HCT116 (cell line): ENCODE data around the gene SHANK1. TPM values are rescaled to one million over a fixed set of nuclear protein-coding genes. Genes with fewer than 3 reads are reported as not detected.

Source experiments
- ATAC-seq: fragments of 200-7000 bp; cut with Tn5 transposase; 2 replicates; pipeline ENCODE4 v1.9.1; 2020; ENCODE audit warnings: mild to moderate bottlenecking, moderate library complexity
- BruUV-seq: library from RNA; stranded (reverse); fragments of 400-500 nt; replicated peaks from 2 replicates; lab custom pipeline; 2021; lab: Mats Ljungman, UMichigan
- CTCF ChIA-PET: fragments of 300-600 bp; sonication (Branson Sonifier 250); formaldehyde crosslinking; loops from one replicate; lab custom pipeline; 2021; ENCODE audit warnings: antibody characterized with exemption; lab: Charles Lee
- POLR2A ChIA-PET: fragments of 300-600, 350-600 bp; sonication (Branson Sonifier 250); formaldehyde crosslinking; loops from one replicate; lab custom pipeline; 2021; ENCODE audit warnings: antibody characterized with exemption; lab: Charles Lee
- RAD21 ChIA-PET, 2 experiments: fragments of 300-600 bp; sonication (Branson Sonifier 250); formaldehyde crosslinking; loops; one replicate each; lab custom pipeline; 2023; ENCODE audit warnings: low total read pairs in 2 of 2; ENCODE audit not compliant: uncharacterized antibody in 2 of 2, unreplicated experiment in 2 of 2, low non-redundant PET in 1 of 2; lab: Charles Lee
- DNase-seq: peaks from one replicate; pipeline ENCODE4 v3.0.0-alpha.2; 2010; ENCODE audit warnings: low read depth, low spot score
- H2AFZ ChIP-seq: fragments of 200-600 bp; shearing (Covaris generic), sonication (generic); 2 replicates; pipeline ENCODE4 v1.6.1; 2017; ENCODE audit warnings: low read depth, mixed run types, mixed read lengths, antibody characterized with exemption, low read length; ENCODE audit not compliant: poor library complexity, severe bottlenecking
- H3K27ac ChIP-seq: 2 replicates; pipeline ENCODE4 v1.5.1; 2012; ENCODE audit warnings: low read depth, low read length
- H3K27me3 ChIP-seq: fragments of 200-600 bp; sonication (generic); 2 replicates; pipeline ENCODE4 v1.6.1; 2016; ENCODE audit warnings: mixed run types, low read length, mixed read lengths; ENCODE audit not compliant: insufficient read depth
- H3K36me3 ChIP-seq, 2 experiments: fragments of 200-500 bp in 1 of 2; fragments of 200-600 bp in 1 of 2; sonication (Bioruptor generic) in 1 of 2; sonication (generic) in 1 of 2; 2 replicates each; pipeline versions ENCODE4 v1.5.1 to v1.6.1; 2014 to 2016; ENCODE audit warnings: low read length in 2 of 2, inconsistent platforms in 1 of 2, mixed read lengths in 1 of 2, mixed run types in 1 of 2; ENCODE audit not compliant: insufficient read depth in 2 of 2, control insufficient read depth in 1 of 2
- H3K4me1 ChIP-seq, 2 experiments: fragments of 200-600 bp in 1 of 2; sonication (generic) in 1 of 2; 2 replicates each; pipeline versions ENCODE4 v1.5.1 to v1.6.1; 2012 to 2017; ENCODE audit warnings: low read length in 2 of 2, inconsistent platforms in 1 of 2, mild to moderate bottlenecking in 1 of 2, mixed read lengths in 1 of 2, mixed run types in 1 of 2, moderate library complexity in 1 of 2; ENCODE audit not compliant: insufficient read depth in 2 of 2, control insufficient read depth in 1 of 2
- H3K4me2 ChIP-seq: fragments of 200-600 bp; sonication (generic); 2 replicates; pipeline ENCODE4 v1.6.1; 2017; ENCODE audit warnings: mixed run types, low read length, mixed read lengths
- H3K4me3 ChIP-seq, 2 experiments: fragments of 200-600 bp in 1 of 2; sonication (generic) in 1 of 2; replicated peaks in 1 of 2; 2 replicates each; pipeline ENCODE4 v1.5.1; 2011 to 2016; ENCODE audit warnings: low read length in 2 of 2, control low read depth in 1 of 2, low read depth in 1 of 2, mild to moderate bottlenecking in 1 of 2, mixed read lengths in 1 of 2, mixed run types in 1 of 2
- H3K79me2 ChIP-seq: fragments of 200-600 bp; sonication (generic); 2 replicates; pipeline ENCODE4 v1.6.1; 2017; ENCODE audit warnings: mild to moderate bottlenecking, mixed run types, low read length, moderate library complexity, mixed read lengths; ENCODE audit not compliant: insufficient read depth
- H3K9ac ChIP-seq: fragments of 200-600 bp; sonication (generic); 2 replicates; pipeline ENCODE4 v1.6.1; 2016; ENCODE audit warnings: low read length, mixed read lengths
- H3K9me2 ChIP-seq: fragments of 200-600 bp; sonication (generic), shearing (Covaris generic); 2 replicates; pipeline ENCODE4 v1.6.1; 2017; ENCODE audit warnings: mixed run types, mild to moderate bottlenecking, moderate library complexity; ENCODE audit not compliant: insufficient read depth
- H3K9me3 ChIP-seq, 2 experiments: fragments of 200-500 bp in 1 of 2; fragments of 200-600 bp in 1 of 2; sonication (Bioruptor generic) in 1 of 2; sonication (generic) in 1 of 2; 2 replicates each; pipeline ENCODE4 v1.6.1; 2014 to 2017; ENCODE audit warnings: low read length in 2 of 2, mixed read lengths in 2 of 2, inconsistent platforms in 1 of 2, low read depth in 1 of 2, mild to moderate bottlenecking in 1 of 2, mixed run types in 1 of 2, moderate library complexity in 1 of 2; ENCODE audit not compliant: control insufficient read depth in 1 of 2, insufficient read depth in 1 of 2
- H4K20me1 ChIP-seq: fragments of 200-600 bp; sonication (generic), shearing (Covaris generic); 2 replicates; pipeline ENCODE4 v1.6.1; 2017; ENCODE audit warnings: mixed run types, mild to moderate bottlenecking, moderate library complexity; ENCODE audit not compliant: insufficient read depth
- ELF1 ChIP-seq: IDR thresholded peaks from 2 replicates; pipeline ENCODE4 v1.6.1; 2012; ENCODE audit warnings: low read depth, borderline replicate concordance
- EZH2phosphoT487 ChIP-seq: fragments of 200-600 bp; IDR thresholded peaks from 2 replicates; pipeline ENCODE4 v1.6.1; 2018; ENCODE audit warnings: antibody characterized with exemption, borderline replicate concordance
- MAX ChIP-seq: IDR thresholded peaks from 2 replicates; pipeline ENCODE4 v1.6.1; 2012
- POLR2A ChIP-seq: IDR thresholded peaks from 2 replicates; pipeline ENCODE4 v1.7.0; 2011; ENCODE audit warnings: borderline replicate concordance; ENCODE audit not compliant: insufficient read depth, insufficient read length; ENCODE audit errors: extremely low read depth
- POLR2AphosphoS5 ChIP-seq: IDR thresholded peaks from 2 replicates; pipeline ENCODE4 v1.6.1; 2011; ENCODE audit warnings: mild to moderate bottlenecking, low read depth, low read length, moderate library complexity
- SP1 ChIP-seq: IDR thresholded peaks from 2 replicates; pipeline ENCODE4 v1.6.1; 2012; ENCODE audit warnings: low read depth
- YY1 ChIP-seq: IDR thresholded peaks from 2 replicates; pipeline ENCODE4 v1.6.1; 2011; ENCODE audit warnings: low read length, low read depth, moderate library complexity, mild to moderate bottlenecking; ENCODE audit not compliant: insufficient replicate concordance; ENCODE audit errors: extremely low read depth
- ZNF274 ChIP-seq: fragments of 200-500 bp; sonication (Bioruptor generic); IDR thresholded peaks from 2 replicates; pipeline ENCODE4 v1.6.1; 2014; ENCODE audit warnings: mild to moderate bottlenecking, low read depth, low read length, inconsistent platforms
- intact Hi-C: fragments of 100-400 bp; cut with micrococcal nuclease; formaldehyde crosslinking; loops from 2 replicates; pipeline ENCODE4 v1.10.0; 2022
- total RNA-seq: library from RNA; stranded (reverse); gene quantifications from one replicate; pipeline ENCODE4 v1.2.1, GENCODE V29; 2021; ENCODE audit not compliant: unreplicated experiment

SHANK1 gene
- total RNA-seq, 1 experiment from 2014 or later: 3.0 TPM

- no peaks in the 10 kb centered on the region for H4K20me1 ChIP-seq
- peaks cover 0 to 34% of the 10 kb centered on the region in 2 experiments; a peak in 3 of 4 replicates for H3K4me1 ChIP-seq
- TF ChIP-seq ZNF274 (no peak), EZH2phosphoT487 (no peak), YY1 (peak; percentile 48), SP1 (peak; percentile 93), POLR2A (peak; percentile 47), MAX (peak; percentile 56), POLR2AphosphoS5 (peak; percentile 78), ELF1 (no peak)
- ATAC-seq: peak; percentile 95
- no peaks in the 10 kb centered on the region for H3K36me3 ChIP-seq
- H3K27me3 ChIP-seq: no peaks in the 10 kb centered on the region
- CTCF ChIA-PET: interaction anchor here (1.0 kb wide), 2 partner anchors 12 to 102 kb away, joined by 4 to 6 read pairs; no protein-coding TSS in a partner anchor
- no peaks in the 10 kb centered on the region for H3K9me2 ChIP-seq
- intact Hi-C loops: loop anchor here (5.0 to 10.0 kb wide), 2 partner anchors 123 to 291 kb away; partner anchors contain the start of gene NAPSA
- no peaks in the 10 kb centered on the region for H3K9me3 ChIP-seq
- peak overlapping the region; percentile 77 to 81 for H3K4me3 ChIP-seq
- H3K4me2 ChIP-seq: peak overlapping the region; percentile 92
- H2AFZ ChIP-seq: no peak overlapping the region
- peak overlapping the region; percentile 84 for H3K9ac ChIP-seq
- peak; percentile 99 for DNase-seq
- no peaks in the 10 kb centered on the region for H3K79me2 ChIP-seq
- POLR2A ChIA-PET: no interaction called here
- peak overlapping the region; percentile 81 for H3K27ac ChIP-seq
- RAD21 ChIA-PET: interaction anchor here in 1 of 2 experiments (0.5 kb wide), 1 partner anchor 126 kb away, joined by 6 read pairs; no protein-coding TSS in a partner anchor
- BruUV-seq: no TSS peak
Measured at GRCh38 chr19:50657712-50658440, 61.7 kb downstream of the SHANK1 start.
